Neural cell (in vitro differentiated cells): ENCODE measurements around the gene SAA1. TPM values are rescaled to one million over a fixed set of nuclear protein-coding genes. Genes with fewer than 3 reads are reported as not detected.

Source experiments
- H2AFZ ChIP-seq: fragments of 200-600, 300-800 bp; sonication (generic), shearing (Covaris generic); 2 replicates; pipeline ENCODE4 v1.6.0; 2014; ENCODE audit warnings: low read depth, mild to moderate bottlenecking, antibody characterized with exemption, low read length, moderate library complexity
- H3F3A ChIP-seq: fragments of 200-600 bp; shearing (Covaris generic); 2 replicates; pipeline ENCODE4 v1.6.1; 2016; ENCODE audit warnings: mild to moderate bottlenecking, moderate library complexity, mixed read lengths, antibody characterized with exemption, low read length; ENCODE audit not compliant: insufficient read depth, poor library complexity, severe bottlenecking
- H3K27ac ChIP-seq: fragments of 200-600, 300-800 bp; sonication (generic), shearing (Covaris generic); 2 replicates; pipeline ENCODE4 v1.5.1; 2014; ENCODE audit warnings: mild to moderate bottlenecking, low read length, moderate library complexity
- H3K27me3 ChIP-seq: fragments of 300-800, 200-600 bp; sonication (generic), shearing (Covaris generic); 2 replicates; pipeline ENCODE4 v1.6.0; 2014; ENCODE audit warnings: mild to moderate bottlenecking, low read depth, low read length, moderate library complexity; ENCODE audit not compliant: insufficient read depth
- H3K36me3 ChIP-seq: fragments of 300-800, 200-600 bp; sonication (generic), shearing (Covaris generic); 2 replicates; pipeline ENCODE4 v1.5.1; 2014; ENCODE audit warnings: mild to moderate bottlenecking, antibody characterized with exemption, low read length, moderate library complexity; ENCODE audit not compliant: insufficient read depth
- H3K4me2 ChIP-seq: fragments of 300-800, 200-600 bp; sonication (generic), shearing (Covaris generic); 2 replicates; pipeline ENCODE4 v1.6.0; 2014; ENCODE audit warnings: mild to moderate bottlenecking, low read length
- H3K4me3 ChIP-seq: fragments of 300-800, 200-600 bp; sonication (generic), shearing (Covaris generic); 2 replicates; pipeline ENCODE4 v1.5.1; 2014; ENCODE audit warnings: mild to moderate bottlenecking, low read length, moderate library complexity
- H3K79me2 ChIP-seq: fragments of 200-600 bp; shearing (Covaris generic); replicated peaks from 2 replicates; pipeline ENCODE4 v1.6.0; 2014; ENCODE audit warnings: mild to moderate bottlenecking, low read length, moderate library complexity; ENCODE audit not compliant: insufficient read depth
- H3K9ac ChIP-seq: fragments of 300-800, 200-600 bp; sonication (generic), shearing (Covaris generic); 2 replicates; pipeline ENCODE4 v1.6.1; 2016; ENCODE audit warnings: mild to moderate bottlenecking, low read length, mixed read lengths
- H3K9me2 ChIP-seq: fragments of 200-600 bp; shearing (Covaris generic); 2 replicates; pipeline ENCODE4 v1.6.1; 2016; ENCODE audit warnings: mild to moderate bottlenecking, low read length, mixed read lengths; ENCODE audit not compliant: insufficient read depth
- H3K9me3 ChIP-seq: fragments of 200-600, 300-800 bp; sonication (generic), shearing (Covaris generic); 2 replicates; pipeline ENCODE4 v1.6.1; 2016; ENCODE audit warnings: mild to moderate bottlenecking, mixed run types, low read length, moderate library complexity, mixed read lengths
- H4K20me1 ChIP-seq: fragments of 200-600 bp; shearing (Covaris generic); 2 replicates; pipeline ENCODE4 v1.6.1; 2016; ENCODE audit warnings: mild to moderate bottlenecking, mixed run types; ENCODE audit not compliant: insufficient read depth
- EP300 ChIP-seq: fragments of 450-650 bp; conservative IDR thresholded peaks from 2 replicates; pipeline ENCODE4 v1.6.1; 2014; ENCODE audit warnings: antibody characterized with exemption, mild to moderate bottlenecking, moderate library complexity; ENCODE audit not compliant: poor library complexity, severe bottlenecking
- EZH2 ChIP-seq: fragments of 200-600, 300-800 bp; shearing (Covaris generic), sonication (generic); IDR thresholded peaks from 2 replicates; pipeline ENCODE4 v1.6.1; 2014; ENCODE audit warnings: antibody characterized with exemption, low read length, borderline replicate concordance, mild to moderate bottlenecking; ENCODE audit not compliant: insufficient read depth, poor library complexity, severe bottlenecking
- MXI1 ChIP-seq: fragments of 450-650 bp; conservative IDR thresholded peaks from 2 replicates; pipeline ENCODE4 v1.6.1; 2014; ENCODE audit warnings: antibody characterized with exemption, mild to moderate bottlenecking; ENCODE audit not compliant: poor library complexity, severe bottlenecking
- POLR2AphosphoS5 ChIP-seq: IDR thresholded peaks from 2 replicates; pipeline ENCODE4 v1.6.1; 2012
- RAD21 ChIP-seq: fragments of 450-650 bp; conservative IDR thresholded peaks from 2 replicates; pipeline ENCODE4 v1.6.1; 2014; ENCODE audit warnings: antibody characterized with exemption, mild to moderate bottlenecking, moderate library complexity
- SMC3 ChIP-seq: fragments of 450-650 bp; conservative IDR thresholded peaks from 2 replicates; pipeline ENCODE4 v1.6.1; 2014; ENCODE audit warnings: antibody characterized with exemption, mild to moderate bottlenecking, moderate library complexity; ENCODE audit not compliant: poor library complexity
- TAF1 ChIP-seq: IDR thresholded peaks from 2 replicates; pipeline ENCODE4 v1.6.1; 2012; ENCODE audit warnings: low read depth
- polyA plus RNA-seq: library from polyadenylated mRNA; depleted of rRNA; stranded (reverse); fragments of >200 nt; gene quantifications from 2 replicates; pipeline ENCODE4 v1.2.3, GENCODE V29; 2014
- TF ChIP-seq, protein P1 (sequence below): IDR thresholded peaks from 2 replicates; pipeline ENCODE4 v1.6.1; 2012; ENCODE audit warnings: borderline replicate concordance
- TF ChIP-seq, protein P2 (sequence below): fragments of 450-650 bp; IDR thresholded peaks from 2 replicates; pipeline ENCODE4 v1.5.1; 2014; ENCODE audit warnings: antibody characterized with exemption, mild to moderate bottlenecking, moderate library complexity; ENCODE audit not compliant: poor library complexity, severe bottlenecking

Gene SAA1
- polyA plus RNA-seq, 1 donor from 2014 or later: not detected

DNA sequence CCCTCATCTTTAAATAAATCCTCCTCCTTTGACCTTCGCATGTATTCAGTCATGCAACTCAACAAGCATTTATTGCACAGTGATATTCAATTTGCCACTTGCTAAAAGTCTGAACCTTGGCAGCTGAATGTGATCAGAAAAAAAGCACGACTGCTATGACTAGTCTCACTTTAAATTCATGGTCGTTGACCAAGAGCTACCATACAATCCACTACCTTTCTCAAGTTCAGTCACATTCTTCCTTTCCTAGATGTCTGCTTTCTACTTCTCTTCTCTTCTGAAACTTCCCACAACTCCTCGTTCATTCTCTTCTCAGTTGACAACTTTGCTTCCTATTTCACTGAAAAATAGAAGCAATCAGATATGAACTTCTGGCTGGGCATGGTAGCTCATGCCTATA lies 2.0 kb upstream of the SAA1 start:
- Histone ChIP-seq H3K79me2 (no peaks in the 10 kb centered on the region), H3K9me3 (no peaks in the 10 kb centered on the region), H3K27me3 (no peaks in the 10 kb centered on the region), H3K9ac (no peak overlapping the region), H4K20me1 (no peaks in the 10 kb centered on the region), H3K4me3 (no peak overlapping the region), H3K4me2 (no peak overlapping the region), H2AFZ (no peak overlapping the region), H3F3A (no peaks in the 10 kb centered on the region), H3K36me3 (no peaks in the 10 kb centered on the region), H3K27ac (no peak overlapping the region), H3K9me2 (no peaks in the 10 kb centered on the region)
- TF ChIP-seq, protein P1, sequence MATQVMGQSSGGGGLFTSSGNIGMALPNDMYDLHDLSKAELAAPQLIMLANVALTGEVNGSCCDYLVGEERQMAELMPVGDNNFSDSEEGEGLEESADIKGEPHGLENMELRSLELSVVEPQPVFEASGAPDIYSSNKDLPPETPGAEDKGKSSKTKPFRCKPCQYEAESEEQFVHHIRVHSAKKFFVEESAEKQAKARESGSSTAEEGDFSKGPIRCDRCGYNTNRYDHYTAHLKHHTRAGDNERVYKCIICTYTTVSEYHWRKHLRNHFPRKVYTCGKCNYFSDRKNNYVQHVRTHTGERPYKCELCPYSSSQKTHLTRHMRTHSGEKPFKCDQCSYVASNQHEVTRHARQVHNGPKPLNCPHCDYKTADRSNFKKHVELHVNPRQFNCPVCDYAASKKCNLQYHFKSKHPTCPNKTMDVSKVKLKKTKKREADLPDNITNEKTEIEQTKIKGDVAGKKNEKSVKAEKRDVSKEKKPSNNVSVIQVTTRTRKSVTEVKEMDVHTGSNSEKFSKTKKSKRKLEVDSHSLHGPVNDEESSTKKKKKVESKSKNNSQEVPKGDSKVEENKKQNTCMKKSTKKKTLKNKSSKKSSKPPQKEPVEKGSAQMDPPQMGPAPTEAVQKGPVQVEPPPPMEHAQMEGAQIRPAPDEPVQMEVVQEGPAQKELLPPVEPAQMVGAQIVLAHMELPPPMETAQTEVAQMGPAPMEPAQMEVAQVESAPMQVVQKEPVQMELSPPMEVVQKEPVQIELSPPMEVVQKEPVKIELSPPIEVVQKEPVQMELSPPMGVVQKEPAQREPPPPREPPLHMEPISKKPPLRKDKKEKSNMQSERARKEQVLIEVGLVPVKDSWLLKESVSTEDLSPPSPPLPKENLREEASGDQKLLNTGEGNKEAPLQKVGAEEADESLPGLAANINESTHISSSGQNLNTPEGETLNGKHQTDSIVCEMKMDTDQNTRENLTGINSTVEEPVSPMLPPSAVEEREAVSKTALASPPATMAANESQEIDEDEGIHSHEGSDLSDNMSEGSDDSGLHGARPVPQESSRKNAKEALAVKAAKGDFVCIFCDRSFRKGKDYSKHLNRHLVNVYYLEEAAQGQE: no peak
- TF ChIP-seq RAD21: no peak
- no peak for TF ChIP-seq EP300
- TF ChIP-seq, protein P2, sequence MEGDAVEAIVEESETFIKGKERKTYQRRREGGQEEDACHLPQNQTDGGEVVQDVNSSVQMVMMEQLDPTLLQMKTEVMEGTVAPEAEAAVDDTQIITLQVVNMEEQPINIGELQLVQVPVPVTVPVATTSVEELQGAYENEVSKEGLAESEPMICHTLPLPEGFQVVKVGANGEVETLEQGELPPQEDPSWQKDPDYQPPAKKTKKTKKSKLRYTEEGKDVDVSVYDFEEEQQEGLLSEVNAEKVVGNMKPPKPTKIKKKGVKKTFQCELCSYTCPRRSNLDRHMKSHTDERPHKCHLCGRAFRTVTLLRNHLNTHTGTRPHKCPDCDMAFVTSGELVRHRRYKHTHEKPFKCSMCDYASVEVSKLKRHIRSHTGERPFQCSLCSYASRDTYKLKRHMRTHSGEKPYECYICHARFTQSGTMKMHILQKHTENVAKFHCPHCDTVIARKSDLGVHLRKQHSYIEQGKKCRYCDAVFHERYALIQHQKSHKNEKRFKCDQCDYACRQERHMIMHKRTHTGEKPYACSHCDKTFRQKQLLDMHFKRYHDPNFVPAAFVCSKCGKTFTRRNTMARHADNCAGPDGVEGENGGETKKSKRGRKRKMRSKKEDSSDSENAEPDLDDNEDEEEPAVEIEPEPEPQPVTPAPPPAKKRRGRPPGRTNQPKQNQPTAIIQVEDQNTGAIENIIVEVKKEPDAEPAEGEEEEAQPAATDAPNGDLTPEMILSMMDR: no peak
- TF ChIP-seq EZH2: no peak
- TF ChIP-seq POLR2AphosphoS5: no peak
- no peak for TF ChIP-seq SMC3
- TF ChIP-seq MXI1: no peak
- TF ChIP-seq TAF1: no peak

DNA sequence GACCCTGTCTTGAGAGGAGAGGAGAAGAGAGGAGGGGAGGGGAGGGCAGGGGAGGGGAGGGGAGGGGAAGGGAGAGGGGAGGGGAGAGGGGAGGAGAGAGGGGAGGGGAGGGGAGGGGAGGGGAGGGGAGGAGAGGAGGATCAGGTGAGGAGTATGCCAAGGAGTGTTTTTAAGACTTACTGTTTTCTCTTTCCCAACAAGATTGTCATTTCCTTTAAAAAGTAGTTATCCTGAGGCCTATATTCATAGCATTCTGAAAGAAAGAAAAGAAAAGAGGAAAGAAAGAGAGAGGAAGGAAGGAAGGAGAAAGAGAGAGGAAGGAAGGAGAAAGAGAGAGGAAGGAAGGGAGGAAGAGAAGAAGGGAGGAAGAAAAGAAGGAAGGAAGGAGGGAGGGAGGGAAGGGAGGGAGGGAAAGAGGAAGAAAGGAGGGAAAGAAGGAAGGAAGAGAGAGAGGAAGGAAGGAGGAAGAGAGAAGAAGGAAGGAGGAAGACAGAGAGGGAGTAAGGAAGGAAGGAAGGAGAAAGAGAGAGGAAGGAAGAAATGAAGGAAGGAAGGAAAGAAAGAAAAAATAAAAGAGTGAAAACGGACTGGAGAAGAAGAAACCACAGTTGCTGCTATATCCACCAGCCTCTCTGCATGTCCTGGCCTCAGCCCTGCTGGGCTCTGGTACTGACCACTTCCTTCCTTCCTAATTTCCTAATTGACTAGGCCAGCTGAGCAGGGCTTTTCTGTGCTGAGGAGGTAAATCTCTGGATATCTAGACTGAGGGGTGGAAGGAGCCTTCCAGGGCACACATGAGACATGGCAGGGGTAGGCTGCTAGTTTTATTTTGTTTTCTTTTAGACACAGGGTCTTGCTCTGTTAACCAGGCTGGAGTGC lies 1.1 kb upstream of the SAA1 start:
- H3K36me3 ChIP-seq: no peaks in the 10 kb centered on the region
- H3K4me2 ChIP-seq: no peak overlapping the region
- TF ChIP-seq MXI1: no peak
- TF ChIP-seq EZH2: no peak
- TF ChIP-seq POLR2AphosphoS5: no peak
- no peak for TF ChIP-seq SMC3
- TF ChIP-seq, protein P2: no peak
- TF ChIP-seq, protein P1: no peak
- TF ChIP-seq TAF1: no peak
- no peak for TF ChIP-seq RAD21
- no peak for TF ChIP-seq EP300
- H3F3A ChIP-seq: no peaks in the 10 kb centered on the region
- H3K27me3 ChIP-seq: no peaks in the 10 kb centered on the region
- no peaks in the 10 kb centered on the region for H4K20me1 ChIP-seq
- H3K4me3 ChIP-seq: no peak overlapping the region
- H2AFZ ChIP-seq: no peak overlapping the region
- no peaks in the 10 kb centered on the region for H3K79me2 ChIP-seq
- no peak overlapping the region for H3K9ac ChIP-seq
- H3K27ac ChIP-seq: no peak overlapping the region
- no peaks in the 10 kb centered on the region for H3K9me3 ChIP-seq
- H3K9me2 ChIP-seq: no peaks in the 10 kb centered on the region
